GM18867 (cell line): ENCODE data around the gene TBC1D4.

ENCODE experiments used
- ATAC-seq: cut with Tn5 transposase; IDR thresholded peaks from one replicate; pipeline ENCODE4 v1.9.1; 2021; ENCODE audit warnings: mild to moderate bottlenecking, moderate library complexity; ENCODE audit not compliant: unreplicated experiment

Gene TBC1D4

DNA sequence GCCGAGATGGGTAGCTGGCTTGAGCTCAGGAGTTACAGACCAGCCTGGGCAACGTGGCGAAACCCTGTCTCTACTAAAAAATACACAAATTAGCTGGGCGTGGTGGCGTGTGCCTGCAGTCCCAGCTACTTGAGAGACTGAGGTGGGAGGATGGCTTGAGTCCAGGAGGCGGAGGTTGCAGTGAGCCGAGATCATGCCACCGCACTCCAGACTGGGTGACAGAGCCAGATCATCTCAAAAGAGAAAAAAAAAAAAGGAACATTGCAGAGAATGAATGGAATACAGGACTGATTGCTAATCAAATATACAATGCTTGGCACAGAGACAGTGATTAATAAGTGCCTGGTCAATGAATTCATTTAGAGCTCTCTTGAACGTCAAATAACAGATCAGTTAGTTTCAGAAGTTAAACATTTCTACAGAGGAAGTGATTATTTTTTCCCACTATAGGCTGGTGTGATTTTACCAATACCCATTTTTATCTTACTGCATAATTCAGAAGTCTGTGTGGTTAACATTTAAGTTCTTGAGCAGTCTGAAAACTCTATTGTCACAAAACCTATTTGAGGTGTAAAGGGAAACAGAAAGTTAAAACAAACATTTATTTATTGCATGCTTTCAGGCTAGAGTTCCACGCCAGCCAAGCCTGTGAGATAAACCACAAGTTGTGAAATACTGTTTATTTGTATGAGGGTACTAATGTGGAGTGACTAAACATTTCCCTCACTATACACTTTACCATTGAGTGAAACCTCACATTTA lies 7.7 kb upstream of the TBC1D4 start:
- ATAC-seq = peak; percentile 89

DNA sequence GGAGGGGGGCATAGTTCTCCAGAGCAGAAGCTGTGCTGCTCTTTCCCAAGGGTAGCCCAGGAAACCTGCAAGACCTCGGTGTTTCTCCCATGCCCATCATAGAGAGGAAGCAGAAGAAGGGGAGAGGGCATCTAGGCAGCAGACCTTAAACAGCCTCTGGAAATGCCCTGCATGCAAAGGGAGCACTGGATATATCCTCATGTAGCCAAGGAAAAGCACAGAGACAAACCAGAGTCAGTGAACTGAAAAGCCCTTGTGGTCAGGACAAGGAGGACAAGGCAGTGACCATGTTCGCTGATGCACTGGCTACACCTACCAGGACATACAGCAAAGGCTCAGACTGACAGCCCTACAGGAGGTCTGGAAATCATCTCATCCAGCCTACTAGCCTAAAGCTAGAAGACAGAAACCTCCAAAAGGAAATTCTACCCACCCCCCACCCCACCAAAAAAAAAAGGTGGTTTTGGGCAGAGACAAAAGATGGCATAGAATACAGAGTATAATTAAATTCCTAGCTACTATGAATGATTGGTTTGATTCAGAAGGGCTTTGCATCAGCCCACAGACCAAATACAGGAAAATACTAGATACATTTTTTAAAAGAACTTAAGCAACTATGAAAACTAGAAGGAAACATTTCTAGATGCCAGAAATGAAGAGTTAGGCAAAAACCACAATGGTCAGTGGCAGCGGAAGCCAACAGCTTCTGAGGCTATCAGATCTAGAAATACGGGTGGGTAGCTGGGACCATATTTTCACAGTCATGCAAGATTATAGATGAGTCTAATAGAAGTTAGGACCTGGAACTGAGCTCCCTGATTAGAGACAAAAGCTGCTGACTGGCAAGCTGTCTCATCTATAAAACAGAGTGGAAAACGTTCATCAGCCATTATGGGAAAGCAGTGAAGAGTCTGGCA lies 4.4 kb upstream of the TBC1D4 start:
- ATAC-seq = no peak

DNA sequence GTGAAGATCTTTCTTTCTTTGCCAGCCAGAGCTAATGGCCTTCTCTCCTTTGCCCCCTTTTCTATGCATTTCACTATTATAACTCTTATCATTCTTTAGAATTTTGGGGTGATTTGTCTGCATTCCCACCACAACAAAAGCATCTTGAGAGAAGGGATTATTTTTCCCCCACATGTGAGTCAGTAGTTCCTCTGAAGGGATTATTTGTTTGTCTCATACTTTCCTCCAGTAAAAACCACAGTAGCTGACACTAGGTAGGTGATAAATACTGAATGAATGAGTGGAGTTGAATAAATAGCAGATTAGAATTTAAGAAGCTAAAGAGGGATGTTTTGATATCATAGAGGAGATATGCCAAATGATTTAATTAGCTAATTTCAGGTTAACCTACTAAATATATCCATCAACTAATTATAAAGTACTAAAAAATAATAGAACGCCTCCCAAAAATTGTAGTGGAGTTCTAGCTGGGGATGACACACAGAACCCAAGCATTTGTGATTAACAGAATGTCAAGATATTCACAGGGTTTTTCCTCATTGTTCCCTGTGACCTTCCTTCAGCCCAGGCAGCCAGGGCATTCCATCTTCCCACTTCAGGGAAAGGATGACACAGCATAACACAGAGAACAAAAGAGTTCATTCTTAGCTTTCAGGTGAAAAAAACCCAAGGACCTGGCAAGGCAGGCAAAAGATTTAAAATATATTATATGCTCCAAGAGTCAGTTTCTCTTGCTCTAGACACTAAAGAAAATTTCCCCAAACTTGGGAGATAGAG lies 3.5 kb upstream of the TBC1D4 start:
- ATAC-seq = no peak

DNA sequence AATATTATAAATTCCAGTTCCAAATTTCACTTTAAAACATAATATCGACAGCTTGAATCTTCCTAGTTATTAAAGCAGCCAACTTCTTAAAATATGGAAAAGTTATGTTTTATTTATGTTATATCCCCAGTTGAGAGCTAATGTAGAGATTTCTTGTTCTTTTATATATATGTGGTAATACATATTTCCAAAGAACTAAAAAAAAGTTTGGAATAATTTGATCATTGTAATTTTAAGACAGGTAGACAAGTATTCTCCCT lies 781 bp upstream of the TBC1D4 start:
- ATAC-seq = no peak

DNA sequence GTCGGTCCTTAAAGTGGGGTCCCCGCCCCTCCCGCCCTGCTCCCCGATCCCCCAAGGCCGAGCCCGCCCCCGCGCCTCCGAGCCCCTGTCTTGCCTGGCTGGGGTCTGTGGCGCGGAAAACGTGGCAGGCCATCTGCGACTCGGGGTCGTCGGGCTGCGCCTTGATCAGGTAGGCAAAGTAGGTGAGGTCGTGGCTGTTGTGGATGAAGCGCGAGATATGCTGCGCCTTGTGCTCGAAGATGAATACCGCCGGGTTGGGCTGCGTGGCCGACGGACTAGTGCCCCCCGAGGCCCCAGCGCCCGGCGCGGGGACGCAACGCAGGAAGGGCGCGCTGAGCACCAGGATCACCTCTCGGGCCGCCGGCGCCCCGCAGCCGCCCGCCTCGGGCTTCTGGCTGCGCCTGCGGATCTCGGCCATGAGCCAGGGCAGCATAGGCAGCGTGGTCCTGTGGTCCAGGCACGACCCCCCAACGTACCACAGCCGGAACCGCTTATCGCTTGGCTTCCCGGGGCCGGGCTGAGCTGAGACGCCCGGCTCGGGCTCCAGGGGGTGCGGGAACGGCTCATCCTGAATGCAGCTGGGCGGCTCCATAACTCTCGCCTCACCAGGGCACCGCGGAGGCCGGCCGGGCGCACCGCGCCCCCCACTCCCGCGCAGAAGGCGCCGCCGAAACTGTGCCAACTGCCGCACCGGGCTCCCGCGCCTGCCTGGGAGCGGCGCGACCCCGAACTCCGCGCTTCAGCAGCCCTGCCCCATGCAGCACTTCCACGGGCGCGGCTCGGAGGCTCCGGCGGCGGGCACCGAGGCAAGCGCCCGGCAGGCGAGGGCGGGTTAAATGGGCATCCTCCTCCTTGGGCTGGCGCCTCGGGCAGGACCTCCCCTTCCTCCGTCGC lies 546 bp downstream of the TBC1D4 start:
- peak; percentile 33 for ATAC-seq

DNA sequence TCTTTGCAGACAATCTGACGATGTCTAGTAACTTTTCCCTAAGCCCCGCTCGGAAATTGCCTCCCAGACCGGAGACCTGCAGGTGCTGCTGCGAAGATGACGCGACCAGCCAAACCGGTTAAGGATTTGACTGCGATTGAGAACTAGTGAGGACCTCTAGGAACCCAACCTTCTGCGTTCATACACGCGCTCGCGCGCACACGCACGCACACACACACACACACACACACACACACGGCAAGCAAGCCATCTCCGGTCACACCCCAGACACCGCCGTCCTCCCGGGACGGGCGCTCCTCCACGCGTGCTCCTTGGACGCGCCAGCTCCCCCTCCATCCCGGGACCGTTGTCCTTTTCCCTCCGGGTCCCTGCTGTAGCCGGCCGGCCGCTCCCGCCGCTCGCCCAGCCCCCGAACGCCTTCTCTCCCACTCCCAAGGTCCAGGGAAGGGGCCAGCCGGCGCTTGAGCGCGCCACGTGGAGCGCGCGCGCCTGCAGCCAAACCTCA lies 1.2 kb downstream of the TBC1D4 start:
- peak; percentile 14 for ATAC-seq

DNA sequence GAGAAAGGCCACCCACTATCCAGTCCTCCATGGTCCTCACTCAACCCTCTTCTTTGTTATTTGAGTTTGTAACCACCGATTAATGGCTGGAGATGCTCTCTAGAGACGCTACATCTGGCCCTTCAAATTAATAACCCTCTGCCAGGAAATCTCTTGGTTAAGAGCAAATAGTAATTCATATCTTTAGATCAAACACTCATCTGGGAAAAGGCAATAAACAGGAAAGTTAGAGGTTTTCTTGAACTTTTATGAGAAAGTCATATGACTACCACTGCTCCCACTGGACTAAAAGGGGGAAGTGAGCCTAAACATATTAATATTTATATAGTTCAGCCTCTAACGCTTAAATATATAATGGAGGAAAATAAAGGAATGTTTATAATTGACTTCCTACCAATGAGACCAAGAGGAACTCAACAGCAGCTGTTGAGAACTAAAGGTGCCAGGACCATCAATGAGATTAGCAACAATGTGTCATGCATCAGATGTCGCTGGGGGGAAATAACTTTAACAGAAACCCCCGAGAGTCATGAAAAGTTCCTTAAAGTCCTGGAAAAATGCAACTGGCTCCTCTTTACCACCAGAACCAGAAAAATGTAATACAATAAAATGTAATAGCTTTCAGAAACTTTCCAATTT lies 2.7 kb downstream of the TBC1D4 start:
- no peak for ATAC-seq

DNA sequence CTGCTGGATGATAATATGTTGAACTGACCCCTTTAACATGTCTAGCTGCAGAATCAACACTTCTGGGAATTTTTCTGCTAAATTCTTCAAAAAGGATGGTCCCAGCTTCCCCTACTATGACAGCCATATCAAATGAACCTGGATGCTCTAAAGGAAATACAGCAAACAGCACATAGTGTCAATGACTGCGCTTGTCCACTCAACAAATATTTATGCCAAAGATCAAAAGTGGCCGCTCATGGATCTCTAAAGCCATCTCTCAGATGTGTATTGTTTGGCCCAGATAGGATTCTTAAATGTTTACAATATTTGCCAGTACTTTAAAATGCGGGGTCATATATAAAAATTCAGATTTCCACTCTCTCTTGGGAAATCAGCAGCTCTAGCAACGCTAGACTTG lies 3.3 kb downstream of the TBC1D4 start:
- ATAC-seq = no peak

DNA sequence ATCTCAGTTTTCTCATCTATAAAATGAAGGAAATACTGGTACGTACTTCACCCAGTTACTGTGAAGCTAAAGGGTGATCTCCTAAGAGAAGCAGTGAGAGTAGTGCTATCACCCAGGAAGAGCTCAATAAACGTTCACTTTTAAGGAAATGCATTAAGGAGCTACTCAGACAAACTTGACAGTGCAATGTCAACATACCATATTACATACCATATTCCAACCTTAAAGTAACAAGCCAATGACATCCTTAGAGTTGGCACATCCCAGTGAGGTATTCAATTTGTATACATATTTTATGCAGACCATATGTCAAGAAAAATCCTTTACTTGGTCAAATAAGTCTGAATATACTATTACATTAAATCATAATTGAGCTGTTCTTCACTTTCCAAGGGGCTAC lies 7.0 kb downstream of the TBC1D4 start:
- no peak for ATAC-seq

DNA sequence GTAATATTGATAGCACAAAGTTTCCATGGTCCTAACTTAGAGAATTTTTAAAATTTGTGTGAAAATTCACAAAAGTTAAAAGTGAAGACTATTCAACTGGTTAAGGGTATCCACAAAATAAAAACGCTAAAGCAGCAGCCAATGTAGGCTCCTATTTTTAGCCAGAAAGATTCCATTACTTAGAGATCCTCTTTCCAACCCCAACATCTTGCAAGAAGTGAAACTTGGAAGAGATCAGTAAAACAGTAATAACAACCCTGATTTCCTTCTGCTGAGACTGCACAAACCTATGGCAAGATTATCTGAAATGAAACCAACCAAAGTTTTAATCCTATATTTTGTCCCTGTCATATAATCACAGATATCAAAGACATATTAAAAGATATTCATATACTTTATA lies 8.5 kb downstream of the TBC1D4 start:
- no peak for ATAC-seq

DNA sequence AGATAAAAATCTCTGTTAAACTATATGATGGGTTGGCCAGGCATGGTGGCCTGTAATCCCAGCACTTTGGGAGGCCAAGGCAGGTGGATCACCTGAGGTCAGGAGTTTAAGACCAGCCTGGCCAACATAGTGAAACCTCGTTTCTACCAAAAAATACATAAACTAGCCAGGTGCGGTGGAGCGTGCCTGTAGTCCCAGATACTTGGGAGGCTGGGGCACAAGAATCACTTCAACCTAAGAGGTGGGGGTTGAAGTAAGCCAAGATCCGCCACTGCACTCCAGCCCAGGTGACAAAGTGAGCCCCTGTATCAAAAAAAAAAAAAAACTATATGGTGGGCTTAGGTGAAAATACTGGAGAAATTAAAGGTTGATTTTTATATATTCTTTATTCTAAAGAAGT lies 11.3 kb downstream of the TBC1D4 start:
- ATAC-seq = no peak

DNA sequence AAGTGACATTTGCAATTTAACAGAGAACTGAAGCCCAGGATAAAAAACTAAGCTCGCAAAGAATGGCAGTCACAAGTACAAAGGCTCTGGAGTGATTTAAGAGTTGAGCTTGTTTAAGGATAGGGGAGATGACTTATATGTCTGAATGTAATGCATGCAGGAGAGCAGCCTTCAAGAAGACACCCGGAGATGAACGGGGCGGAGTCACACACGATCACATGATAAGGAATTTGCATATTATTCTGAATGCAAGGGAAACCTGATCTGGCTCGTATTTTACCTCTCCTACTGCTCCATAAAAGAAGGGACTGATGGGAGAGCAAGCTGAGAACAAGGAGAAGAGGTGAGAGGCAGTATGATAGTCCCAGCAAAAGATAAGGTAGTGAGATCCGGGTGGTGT lies 12.9 kb downstream of the TBC1D4 start:
- ATAC-seq = no peak

DNA sequence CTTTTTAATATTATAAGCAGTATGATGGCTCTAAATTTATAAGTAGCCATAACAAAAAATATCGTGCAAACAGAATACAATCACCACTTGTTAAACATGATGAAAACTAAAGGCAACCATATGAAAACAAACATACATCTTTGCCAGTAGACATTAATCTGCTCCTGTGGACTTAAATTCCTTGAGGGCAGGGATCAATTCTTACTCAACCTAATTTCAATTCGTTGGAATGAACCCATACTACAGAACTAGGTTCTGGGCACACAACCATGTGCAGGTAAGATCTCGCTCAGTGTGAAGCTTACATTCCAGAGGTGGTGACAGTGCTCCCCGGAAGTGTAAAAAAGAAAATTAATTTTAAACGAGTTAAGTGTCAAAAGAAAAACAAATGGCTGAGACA lies 13.4 kb downstream of the TBC1D4 start:
- no peak for ATAC-seq

GRCh38 chr13:75468098-75468497 lies 13.9 kb downstream of the TBC1D4 start:
- ATAC-seq = no peak

DNA sequence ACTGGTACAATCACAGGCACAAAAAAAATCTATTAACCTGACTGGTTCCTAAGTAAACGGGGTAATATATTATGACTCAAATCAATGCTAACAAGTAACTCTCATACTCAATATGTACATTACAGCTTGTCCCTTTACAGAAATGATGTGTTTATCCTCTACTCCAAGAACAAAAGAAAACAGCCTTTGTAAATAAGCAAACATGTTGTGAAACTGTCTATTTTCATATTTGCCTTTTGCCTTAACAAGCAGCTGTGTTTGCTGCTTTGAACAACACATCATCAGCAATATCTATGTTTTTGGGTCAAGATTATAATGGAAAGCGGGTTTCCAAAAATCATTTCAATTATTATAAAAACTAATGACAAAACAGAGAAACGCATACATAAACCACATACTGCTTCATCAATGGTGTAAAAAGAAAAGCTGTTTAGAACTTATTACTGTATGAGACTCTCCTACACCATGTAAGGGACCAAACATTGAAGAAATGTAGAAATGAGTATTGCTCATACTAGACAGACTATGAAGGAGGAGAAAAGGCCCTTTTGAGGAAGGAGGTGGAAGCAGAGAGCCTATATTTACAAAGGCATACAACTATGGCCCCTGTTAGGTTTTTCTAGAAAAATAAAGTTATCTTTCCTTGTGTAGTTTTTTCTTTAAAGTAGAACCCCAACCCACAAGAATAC lies 14.8 kb downstream of the TBC1D4 start:
- no peak for ATAC-seq

- no peak for ATAC-seq
Measured at GRCh38 chr13:75465236-75465635, 16.7 kb downstream of the TBC1D4 start.

DNA sequence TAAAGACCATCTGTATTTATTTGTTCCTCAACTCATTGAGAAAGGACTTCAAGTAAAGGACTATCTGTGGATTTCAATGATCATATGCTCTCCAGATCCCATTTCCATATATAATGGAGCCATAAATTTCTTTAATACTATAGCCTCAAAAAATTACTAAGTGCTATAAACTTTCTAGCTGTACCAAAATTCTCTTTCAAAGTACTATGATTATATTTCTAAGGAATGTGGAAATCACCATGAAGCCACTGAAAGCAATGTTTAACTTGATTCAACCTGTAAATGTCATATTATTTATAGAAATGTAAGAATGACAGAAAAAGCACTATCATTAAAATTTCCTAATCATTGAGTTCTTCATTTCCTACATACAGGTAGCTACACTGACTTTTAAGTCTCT lies 20.7 kb downstream of the TBC1D4 start:
- no peak for ATAC-seq

GRCh38 chr13:75460644-75461043 lies 21.3 kb downstream of the TBC1D4 start:
- ATAC-seq = no peak

DNA sequence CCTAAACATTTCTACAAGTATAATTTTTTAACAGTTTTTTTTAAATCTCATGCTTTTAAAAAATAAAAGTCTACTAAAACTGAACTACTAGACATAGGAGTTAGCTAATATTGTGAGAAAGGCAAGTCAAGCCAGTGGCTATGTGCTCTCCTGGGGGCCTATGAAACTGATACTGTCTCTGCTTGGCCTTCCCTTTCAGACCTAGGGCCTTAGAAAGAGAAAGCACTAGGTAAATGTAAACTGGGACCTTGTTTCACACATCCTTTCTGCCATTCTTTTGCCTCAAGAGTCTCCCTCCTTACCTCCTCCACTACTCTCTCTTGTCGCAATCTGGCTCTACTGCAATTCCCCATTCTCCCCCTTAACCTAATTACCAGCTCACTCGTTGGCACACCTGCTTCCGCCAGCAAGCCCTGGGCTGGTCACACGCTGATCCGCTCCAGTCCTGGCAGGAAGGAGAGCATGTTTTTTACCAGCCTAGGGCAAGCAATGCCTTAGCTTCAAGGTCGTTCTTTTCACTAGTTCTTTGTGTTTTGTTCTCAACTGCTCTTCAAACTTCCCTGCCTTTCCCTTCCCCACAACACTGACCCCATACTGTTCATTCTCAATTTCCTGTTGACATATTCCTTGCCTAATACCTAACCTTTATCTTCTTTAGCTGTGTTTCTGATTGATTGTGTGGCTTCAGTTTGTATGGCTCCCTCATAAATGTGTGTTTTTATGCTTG lies 23.1 kb downstream of the TBC1D4 start:
- ATAC-seq = peak; percentile 100
